DMS53 treated with DMSO at 0.1 percent for 48 hours (cell line): ENCODE results near the gene EIF5.

Source experiments
- DNase-seq: peaks from one replicate; lab custom pipeline; 2025; ENCODE audit not compliant: unreplicated experiment; lab: John Stamatoyannopoulos, UW

Gene EIF5

DNA sequence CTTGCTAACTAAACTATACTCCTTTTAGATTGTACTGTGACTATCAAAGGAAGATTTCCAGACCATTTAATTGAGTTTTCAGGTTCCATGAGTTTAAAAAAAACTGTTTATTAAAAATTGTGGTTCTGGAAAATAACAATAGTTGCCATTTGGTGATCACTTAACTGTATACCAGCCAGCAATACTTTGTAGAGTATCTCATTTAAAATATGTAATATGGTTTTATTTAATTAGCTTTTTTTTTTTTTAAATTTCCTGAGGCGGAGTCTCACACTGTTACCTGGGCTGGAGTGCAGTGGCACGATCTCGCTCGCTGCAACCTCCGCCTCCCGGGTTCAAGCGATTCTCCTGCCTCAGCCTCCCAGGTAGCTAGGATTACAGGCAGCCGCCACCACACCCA is 58.5 kb downstream of the EIF5 start:
- no peak for DNase-seq

DNA sequence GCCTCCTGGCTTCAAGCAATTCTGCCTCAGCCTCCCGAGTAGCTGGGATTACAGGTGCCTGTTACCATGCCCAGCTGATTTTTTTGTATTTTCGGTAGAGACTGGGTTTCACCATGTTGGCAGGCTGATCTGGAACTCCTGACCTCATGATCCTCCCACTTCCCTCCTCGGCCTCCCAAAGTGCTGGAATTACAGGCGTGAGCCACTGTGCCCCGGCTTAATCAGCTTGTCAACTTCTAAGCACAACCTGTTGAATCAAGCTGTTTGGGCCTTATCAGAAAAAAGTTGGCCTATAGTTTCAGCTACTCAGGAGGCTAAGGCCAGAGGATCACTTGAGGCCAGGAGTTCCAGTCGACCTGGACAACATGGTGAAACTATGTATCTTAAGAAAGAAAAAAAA is 59.0 kb downstream of the EIF5 start:
- no peak for DNase-seq

DNA sequence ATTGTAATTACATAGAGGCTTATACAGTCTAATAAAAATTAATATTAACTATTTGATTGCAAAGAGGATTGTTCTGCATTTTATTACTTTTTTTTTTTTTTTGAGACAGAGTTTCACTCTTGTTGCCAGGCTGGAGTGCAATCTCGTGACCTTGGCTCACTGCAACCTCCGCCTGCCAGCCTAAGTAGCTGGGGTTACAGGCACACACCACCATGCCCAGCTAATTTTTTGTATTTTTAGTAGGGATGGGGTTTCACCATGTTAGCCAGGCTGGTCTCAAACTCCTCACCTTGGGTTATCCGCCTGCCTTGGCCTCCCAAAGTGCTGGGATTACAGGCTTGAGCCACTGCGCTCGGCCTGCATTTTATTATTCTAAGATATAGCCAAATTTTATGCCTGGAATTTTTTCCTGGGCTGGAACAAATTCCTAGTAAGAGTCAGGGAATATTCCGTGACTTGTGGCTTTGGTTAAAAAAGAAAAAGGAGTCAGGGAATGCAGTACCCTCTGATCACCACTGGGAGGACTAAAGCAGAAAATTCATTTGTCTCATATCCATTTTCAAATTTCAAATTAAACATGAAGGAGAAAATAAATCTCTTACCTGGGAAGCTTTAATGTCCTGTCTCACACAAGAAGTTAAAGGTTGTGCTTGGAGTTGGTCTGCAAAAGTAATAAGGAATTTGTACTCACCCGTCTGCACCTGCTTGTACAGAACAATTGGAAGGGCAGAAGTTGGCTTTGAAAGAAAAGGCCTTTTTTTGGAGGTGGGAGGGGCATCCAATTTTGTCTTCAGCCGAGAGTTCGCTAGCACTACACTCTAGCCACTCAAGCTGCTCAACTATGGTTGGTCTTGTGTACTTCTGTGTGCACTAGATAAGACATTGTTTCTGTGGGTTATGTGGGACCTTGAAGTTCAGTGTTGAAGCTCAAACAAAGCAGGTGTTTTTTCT is 59.9 kb downstream of the EIF5 start:
- DNase-seq, result no peak
